Breast epithelium (tissue), 3 donors: ENCODE measurements around the gene CCDC187.

Experiments
- CTCF ChIP-seq, 3 donors: fragments of 450-650 bp; IDR thresholded peaks; one replicate each; pipeline ENCODE4 v1.5.1; 2016 to 2017; ENCODE audit warnings: antibody characterized with exemption in 3 of 3, mild to moderate bottlenecking in 3 of 3, moderate library complexity in 3 of 3
- POLR2A ChIP-seq: fragments of 450-650 bp; IDR thresholded peaks from one replicate; pipeline ENCODE4 v1.6.1; 2016; ENCODE audit warnings: antibody characterized with exemption, mild to moderate bottlenecking, moderate library complexity
- POLR2AphosphoS5 ChIP-seq, 3 donors: sonication (generic); formaldehyde crosslinking; IDR thresholded peaks; one replicate each; pipeline ENCODE4 v1.6.1; 2017; ENCODE audit warnings: antibody characterized with exemption in 3 of 3

- no peak for TF ChIP-seq CTCF (IDR thresholded peaks at IDR 0.05)
- TF ChIP-seq POLR2A = no peak
- no peak for TF ChIP-seq POLR2AphosphoS5 (IDR thresholded peaks at IDR 0.05)
Measured at GRCh38 chr9:136317695-136318094, 13.8 kb upstream of the CCDC187 start.
